Endothelial cell (in vitro differentiated cells): Measurements from ENCODE around the gene ANKRD40CL. TPM values are rescaled to one million over a fixed set of nuclear protein-coding genes. Genes with fewer than 3 reads are reported as not detected.

ENCODE experiments used
- DNase-seq: peaks from one replicate; pipeline ENCODE4 v3.0.0; 2021; ENCODE audit warnings: low spot score
- H3K27ac Mint-ChIP-seq: one replicate; pipeline ENCODE4 v1.8.0; 2021; ENCODE audit warnings: mixed read lengths, inconsistent platforms; ENCODE audit not compliant: unreplicated experiment
- H3K27me3 Mint-ChIP-seq: one replicate; pipeline ENCODE4 v1.8.0; 2021; ENCODE audit warnings: mild to moderate bottlenecking, moderate library complexity, mixed read lengths, inconsistent platforms; ENCODE audit not compliant: unreplicated experiment
- H3K36me3 Mint-ChIP-seq: one replicate; pipeline ENCODE4 v1.8.0; 2021; ENCODE audit warnings: mild to moderate bottlenecking, low read depth, mixed read lengths, inconsistent platforms; ENCODE audit not compliant: unreplicated experiment
- H3K4me1 Mint-ChIP-seq: one replicate; pipeline ENCODE4 v1.8.0; 2021; ENCODE audit warnings: mild to moderate bottlenecking, mixed read lengths, inconsistent platforms; ENCODE audit not compliant: unreplicated experiment
- H3K4me3 Mint-ChIP-seq: one replicate; pipeline ENCODE4 v1.8.0; 2021; ENCODE audit warnings: mild to moderate bottlenecking, mixed read lengths, inconsistent platforms; ENCODE audit not compliant: unreplicated experiment
- H3K9me3 Mint-ChIP-seq: one replicate; pipeline ENCODE4 v1.8.0; 2021; ENCODE audit warnings: mixed read lengths, inconsistent platforms; ENCODE audit not compliant: unreplicated experiment
- CTCF ChIP-seq: fragments of 200-600 bp; sonication (generic); IDR thresholded peaks from one replicate; pipeline ENCODE4 v1.5.0; 2021; ENCODE audit warnings: antibody characterized with exemption; ENCODE audit not compliant: unreplicated experiment
- total RNA-seq: library from RNA; stranded (reverse); fragmentation: NEBNext Ultra II Directional; extraction: Animal tissue kit (Norgen Biotek cat#: 25700); gene quantifications from one replicate; pipeline ENCODE4 v1.2.1, GENCODE V29; 2021; ENCODE audit not compliant: unreplicated experiment

The ANKRD40CL gene
- total RNA-seq, 1 donor from 2014 or later: not detected

- no peaks in the 10 kb centered on the region for H3K27me3 Mint-ChIP-seq
- no peak overlapping the region for H3K27ac Mint-ChIP-seq
- peak overlapping the region; percentile 28 for H3K4me3 Mint-ChIP-seq
- no peak for DNase-seq
- TF ChIP-seq CTCF: no peak
- H3K36me3 Mint-ChIP-seq: peaks cover 18% of the 10 kb centered on the region
- H3K4me1 Mint-ChIP-seq: no peaks in the 10 kb centered on the region
- H3K9me3 Mint-ChIP-seq: no peaks in the 10 kb centered on the region
Observed at GRCh38 chr17:50749245-50749644, 18.1 kb downstream of the ANKRD40CL start.

- Mint-ChIP-seq H3K27me3 (no peaks in the 10 kb centered on the region), H3K4me1 (no peaks in the 10 kb centered on the region), H3K36me3 (peaks cover 36% of the 10 kb centered on the region), H3K27ac (no peak overlapping the region), H3K4me3 (no peak overlapping the region), H3K9me3 (no peaks in the 10 kb centered on the region)
- no peak for DNase-seq
- no peak for TF ChIP-seq CTCF
Observed at GRCh38 chr17:50745631-50746030, 21.7 kb downstream of the ANKRD40CL start.

GRCh38 chr17:50739098-50739497, 28.2 kb downstream of the ANKRD40CL start:
- peaks cover 2% of the 10 kb centered on the region for H3K4me1 Mint-ChIP-seq
- H3K9me3 Mint-ChIP-seq: no peaks in the 10 kb centered on the region
- no peak overlapping the region for H3K4me3 Mint-ChIP-seq
- H3K27me3 Mint-ChIP-seq: no peaks in the 10 kb centered on the region
- no peak overlapping the region for H3K27ac Mint-ChIP-seq
- peaks cover 31% of the 10 kb centered on the region for H3K36me3 Mint-ChIP-seq
- TF ChIP-seq CTCF: no peak
- DNase-seq: no peak

- no peaks in the 10 kb centered on the region for H3K27me3 Mint-ChIP-seq
- H3K4me3 Mint-ChIP-seq: no peak overlapping the region
- no peak for TF ChIP-seq CTCF
- H3K4me1 Mint-ChIP-seq: peaks cover 2% of the 10 kb centered on the region
- DNase-seq: no peak
- no peaks in the 10 kb centered on the region for H3K9me3 Mint-ChIP-seq
- H3K27ac Mint-ChIP-seq: no peak overlapping the region
- peaks cover 24% of the 10 kb centered on the region for H3K36me3 Mint-ChIP-seq
Observed at GRCh38 chr17:50737118-50737698, 30.1 kb downstream of the ANKRD40CL start.

GRCh38 chr17:50735287-50735686, 32.0 kb downstream of the ANKRD40CL start:
- peaks cover 2% of the 10 kb centered on the region for H3K4me1 Mint-ChIP-seq
- H3K4me3 Mint-ChIP-seq: no peak overlapping the region
- H3K27me3 Mint-ChIP-seq: no peaks in the 10 kb centered on the region
- TF ChIP-seq CTCF: no peak
- no peaks in the 10 kb centered on the region for H3K9me3 Mint-ChIP-seq
- peaks cover 9% of the 10 kb centered on the region for H3K36me3 Mint-ChIP-seq
- DNase-seq: no peak
- peak overlapping the region; percentile 61 for H3K27ac Mint-ChIP-seq
